HEK293 (cell line): ENCODE results near the gene ASB16.

Experiments used
- EGR2 ChIP-seq: fragments of 450-650 bp; formaldehyde crosslinking; IDR thresholded peaks from 2 replicates; pipeline ENCODE4 v1.5.1; 2016; ENCODE audit warnings: low read depth, missing biosample characterization, missing genetic modification characterization
- GLI4 ChIP-seq: fragments of 450-650 bp; formaldehyde crosslinking; IDR thresholded peaks from 2 replicates; pipeline ENCODE4 v1.5.1; 2016; ENCODE audit warnings: missing biosample characterization, missing genetic modification characterization
- HOXC10 ChIP-seq: sonication (generic); formaldehyde crosslinking; IDR thresholded peaks from 2 replicates; pipeline ENCODE4 v1.8.1; 2023; ENCODE audit warnings: mild to moderate bottlenecking, missing genetic modification reagents
- OSR2 ChIP-seq: fragments of 450-650 bp; formaldehyde crosslinking; IDR thresholded peaks from 2 replicates; pipeline ENCODE4 v1.5.1; 2016; ENCODE audit warnings: missing biosample characterization, missing genetic modification characterization
- SALL2 ChIP-seq: fragments of 450-650 bp; formaldehyde crosslinking; IDR thresholded peaks from 2 replicates; pipeline ENCODE4 v1.5.0; 2017; ENCODE audit warnings: missing biosample characterization, mild to moderate bottlenecking, missing genetic modification characterization, borderline replicate concordance
- SP7 ChIP-seq: fragments of 450-650 bp; formaldehyde crosslinking; IDR thresholded peaks from 2 replicates; pipeline ENCODE4 v1.5.1; 2016; ENCODE audit warnings: missing biosample characterization, missing genetic modification characterization
- WT1 ChIP-seq: fragments of 450-650 bp; formaldehyde crosslinking; IDR thresholded peaks from 2 replicates; pipeline ENCODE4 v1.5.1; 2016; ENCODE audit warnings: missing biosample characterization, missing genetic modification characterization
- YY2 ChIP-seq: fragments of 450-650 bp; formaldehyde crosslinking; IDR thresholded peaks from 2 replicates; pipeline ENCODE4 v1.5.1; 2016; ENCODE audit warnings: missing biosample characterization, missing genetic modification characterization
- ZBTB20 ChIP-seq: fragments of 450-650 bp; formaldehyde crosslinking; IDR thresholded peaks from 2 replicates; pipeline ENCODE4 v1.5.1; 2016; ENCODE audit warnings: missing biosample characterization, missing genetic modification characterization
- ZBTB21 ChIP-seq: fragments of 450-650 bp; formaldehyde crosslinking; IDR thresholded peaks from 2 replicates; pipeline ENCODE4 v1.5.1; 2017; ENCODE audit warnings: missing biosample characterization, missing genetic modification characterization
- ZBTB48 ChIP-seq: fragments of 450-650 bp; formaldehyde crosslinking; IDR thresholded peaks from 2 replicates; pipeline ENCODE4 v1.5.1; 2016; ENCODE audit warnings: missing biosample characterization, missing genetic modification characterization
- ZFP37 ChIP-seq: fragments of 450-650 bp; formaldehyde crosslinking; IDR thresholded peaks from 2 replicates; pipeline ENCODE4 v1.5.1; 2016; ENCODE audit warnings: missing biosample characterization, missing genetic modification characterization
- ZNF10 ChIP-seq: fragments of 450-650 bp; formaldehyde crosslinking; IDR thresholded peaks from 2 replicates; pipeline ENCODE4 v1.5.1; 2017; ENCODE audit warnings: missing biosample characterization, missing genetic modification characterization
- ZNF16 ChIP-seq: fragments of 450-650 bp; formaldehyde crosslinking; IDR thresholded peaks from 2 replicates; pipeline ENCODE4 v1.5.1; 2016; ENCODE audit warnings: low read depth, missing biosample characterization, missing genetic modification characterization
- ZNF184 ChIP-seq: fragments of 450-650 bp; IDR thresholded peaks from 2 replicates; pipeline ENCODE4 v1.5.1; 2018; ENCODE audit warnings: missing biosample characterization, mild to moderate bottlenecking, missing genetic modification characterization
- ZNF214 ChIP-seq: fragments of 450-650 bp; formaldehyde crosslinking; IDR thresholded peaks from 2 replicates; pipeline ENCODE4 v1.5.1; 2017; ENCODE audit warnings: missing biosample characterization, mild to moderate bottlenecking, missing genetic modification characterization, borderline replicate concordance
- ZNF24 ChIP-seq: fragments of 450-650 bp; formaldehyde crosslinking; IDR thresholded peaks from 2 replicates; pipeline ENCODE4 v1.5.1; 2016; ENCODE audit warnings: missing biosample characterization, missing genetic modification characterization
- ZNF292 ChIP-seq: fragments of 450-650 bp; formaldehyde crosslinking; IDR thresholded peaks from 2 replicates; pipeline ENCODE4 v1.5.1; 2016; ENCODE audit warnings: low read depth, missing biosample characterization, missing genetic modification characterization, borderline replicate concordance
- ZNF335 ChIP-seq: fragments of 450-650 bp; formaldehyde crosslinking; conservative IDR thresholded peaks from 2 replicates; pipeline ENCODE4 v1.5.1; 2016; ENCODE audit warnings: missing biosample characterization, missing genetic modification characterization
- ZNF341 ChIP-seq: fragments of 450-650 bp; formaldehyde crosslinking; IDR thresholded peaks from 2 replicates; pipeline ENCODE4; 2016; ENCODE audit warnings: low read depth, missing biosample characterization, missing genetic modification characterization
- ZNF350 ChIP-seq: fragments of 450-650 bp; formaldehyde crosslinking; IDR thresholded peaks from 2 replicates; pipeline ENCODE4 v1.5.0; 2017; ENCODE audit warnings: missing biosample characterization, mild to moderate bottlenecking, missing genetic modification characterization
- ZNF366 ChIP-seq: fragments of 450-650 bp; formaldehyde crosslinking; conservative IDR thresholded peaks from 2 replicates; pipeline ENCODE4 v1.5.1; 2016; ENCODE audit warnings: missing biosample characterization, missing genetic modification characterization
- ZNF404 ChIP-seq: fragments of 450-650 bp; formaldehyde crosslinking; IDR thresholded peaks from 2 replicates; pipeline ENCODE4 v1.5.1; 2017; ENCODE audit warnings: missing biosample characterization, missing genetic modification characterization
- ZNF423 ChIP-seq: fragments of 450-650 bp; formaldehyde crosslinking; IDR thresholded peaks from 2 replicates; pipeline ENCODE4 v1.5.1; 2016; ENCODE audit warnings: missing biosample characterization, missing genetic modification characterization
- ZNF529 ChIP-seq: fragments of 450-650 bp; formaldehyde crosslinking; IDR thresholded peaks from 2 replicates; pipeline ENCODE4 v1.5.1; 2017; ENCODE audit warnings: missing genetic modification characterization, missing biosample characterization; ENCODE audit not compliant: insufficient replicate concordance
- ZNF530 ChIP-seq: fragments of 450-650 bp; formaldehyde crosslinking; IDR thresholded peaks from 2 replicates; pipeline ENCODE4 v1.5.1; 2016; ENCODE audit warnings: low read depth, missing biosample characterization, missing genetic modification characterization
- ZNF585B ChIP-seq: fragments of 450-650 bp; formaldehyde crosslinking; IDR thresholded peaks from 2 replicates; pipeline ENCODE4 v1.5.1; 2016; ENCODE audit warnings: missing biosample characterization, missing genetic modification characterization
- ZNF629 ChIP-seq: fragments of 450-650 bp; formaldehyde crosslinking; IDR thresholded peaks from 2 replicates; pipeline ENCODE4 v1.5.1; 2017; ENCODE audit warnings: missing biosample characterization, missing genetic modification characterization
- ZNF658 ChIP-seq: fragments of 450-650 bp; formaldehyde crosslinking; IDR thresholded peaks from 2 replicates; pipeline ENCODE4; 2016; ENCODE audit warnings: missing biosample characterization, missing genetic modification characterization
- ZNF791 ChIP-seq: fragments of 450-650 bp; formaldehyde crosslinking; IDR thresholded peaks from 2 replicates; pipeline ENCODE4 v1.5.1; 2016; ENCODE audit warnings: missing biosample characterization, missing genetic modification characterization
- TF ChIP-seq, protein P1 (sequence below): fragments of 450-650 bp; formaldehyde crosslinking; IDR thresholded peaks from 2 replicates; pipeline ENCODE4 v1.5.1; 2017; ENCODE audit warnings: missing biosample characterization, missing genetic modification characterization
- TF ChIP-seq, protein P2 (sequence below): fragments of 450-650 bp; formaldehyde crosslinking; IDR thresholded peaks from 2 replicates; pipeline ENCODE4 v1.5.1; 2016; ENCODE audit warnings: missing biosample characterization, missing genetic modification characterization

ASB16 gene

DNA sequence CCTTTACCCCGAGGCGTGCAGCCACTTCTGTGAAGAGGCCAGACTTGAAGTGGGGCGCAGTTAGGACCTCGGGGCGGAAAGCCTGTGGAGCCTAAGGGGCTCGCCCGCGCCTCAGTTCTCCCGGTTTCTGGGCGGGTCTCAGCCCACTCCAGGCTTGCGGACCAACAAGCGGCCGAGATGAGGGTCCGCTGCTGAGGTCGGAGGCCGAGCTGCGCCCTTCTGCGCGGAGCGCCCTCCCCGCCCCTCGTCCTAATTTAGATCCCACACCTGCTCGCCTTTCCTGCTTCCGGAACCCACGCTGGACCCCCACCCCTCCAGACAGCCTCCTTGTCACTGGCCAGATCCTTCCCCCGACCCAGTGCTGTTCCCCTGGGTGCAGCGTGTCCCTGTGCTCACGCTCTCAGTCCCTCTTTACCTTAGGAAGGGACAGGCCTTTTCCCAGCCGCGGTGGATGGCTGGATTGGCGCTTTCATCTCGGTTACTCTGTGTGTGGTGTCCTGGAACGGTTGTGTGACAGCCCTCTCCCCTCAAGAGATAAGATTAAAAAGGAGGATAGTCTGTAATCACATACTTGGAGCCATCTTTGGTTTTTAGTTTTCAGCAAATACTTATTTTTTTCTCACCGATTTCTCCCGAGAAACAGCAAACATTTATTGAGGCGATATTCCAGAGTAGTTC lies 30.1 kb downstream of the ASB16 start (continued):
- no peak for TF ChIP-seq WT1
- peak; percentile 46; the same call in 1 of the 2 replicates for TF ChIP-seq SP7 (tag by site-specific recombination)
- no peak for TF ChIP-seq ZNF350 (tag by site-specific recombination)
- TF ChIP-seq GLI4 = 0 out of 2 replicates have a peak, but pooled peaks have one; percentile 18
- no peak for TF ChIP-seq ZNF366 (tag by site-specific recombination)
- TF ChIP-seq, protein P1, sequence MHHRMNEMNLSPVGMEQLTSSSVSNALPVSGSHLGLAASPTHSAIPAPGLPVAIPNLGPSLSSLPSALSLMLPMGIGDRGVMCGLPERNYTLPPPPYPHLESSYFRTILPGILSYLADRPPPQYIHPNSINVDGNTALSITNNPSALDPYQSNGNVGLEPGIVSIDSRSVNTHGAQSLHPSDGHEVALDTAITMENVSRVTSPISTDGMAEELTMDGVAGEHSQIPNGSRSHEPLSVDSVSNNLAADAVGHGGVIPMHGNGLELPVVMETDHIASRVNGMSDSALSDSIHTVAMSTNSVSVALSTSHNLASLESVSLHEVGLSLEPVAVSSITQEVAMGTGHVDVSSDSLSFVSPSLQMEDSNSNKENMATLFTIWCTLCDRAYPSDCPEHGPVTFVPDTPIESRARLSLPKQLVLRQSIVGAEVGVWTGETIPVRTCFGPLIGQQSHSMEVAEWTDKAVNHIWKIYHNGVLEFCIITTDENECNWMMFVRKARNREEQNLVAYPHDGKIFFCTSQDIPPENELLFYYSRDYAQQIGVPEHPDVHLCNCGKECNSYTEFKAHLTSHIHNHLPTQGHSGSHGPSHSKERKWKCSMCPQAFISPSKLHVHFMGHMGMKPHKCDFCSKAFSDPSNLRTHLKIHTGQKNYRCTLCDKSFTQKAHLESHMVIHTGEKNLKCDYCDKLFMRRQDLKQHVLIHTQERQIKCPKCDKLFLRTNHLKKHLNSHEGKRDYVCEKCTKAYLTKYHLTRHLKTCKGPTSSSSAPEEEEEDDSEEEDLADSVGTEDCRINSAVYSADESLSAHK (tag by site-specific recombination) = no peak
- no peak for TF ChIP-seq ZNF214
- TF ChIP-seq ZNF791 (tag by site-specific recombination) = no peak
- TF ChIP-seq ZBTB21 (tag by site-specific recombination) = no peak
- TF ChIP-seq ZNF629 (tag by site-specific recombination) = 0 out of 2 replicates have a peak, but pooled peaks have one; percentile 14
- TF ChIP-seq ZFP37 (tag by site-specific recombination) = no peak
- no peak for TF ChIP-seq YY2 (tag by site-specific recombination)
- TF ChIP-seq ZBTB20 = peak; percentile 44; the same call in 1 of the 2 replicates
- TF ChIP-seq ZNF10 (tag by site-specific recombination) = no peak
- TF ChIP-seq ZNF658 (tag by site-specific recombination) = no peak
- TF ChIP-seq ZNF184 (tag by site-specific recombination) = no peak
- TF ChIP-seq, protein P2, sequence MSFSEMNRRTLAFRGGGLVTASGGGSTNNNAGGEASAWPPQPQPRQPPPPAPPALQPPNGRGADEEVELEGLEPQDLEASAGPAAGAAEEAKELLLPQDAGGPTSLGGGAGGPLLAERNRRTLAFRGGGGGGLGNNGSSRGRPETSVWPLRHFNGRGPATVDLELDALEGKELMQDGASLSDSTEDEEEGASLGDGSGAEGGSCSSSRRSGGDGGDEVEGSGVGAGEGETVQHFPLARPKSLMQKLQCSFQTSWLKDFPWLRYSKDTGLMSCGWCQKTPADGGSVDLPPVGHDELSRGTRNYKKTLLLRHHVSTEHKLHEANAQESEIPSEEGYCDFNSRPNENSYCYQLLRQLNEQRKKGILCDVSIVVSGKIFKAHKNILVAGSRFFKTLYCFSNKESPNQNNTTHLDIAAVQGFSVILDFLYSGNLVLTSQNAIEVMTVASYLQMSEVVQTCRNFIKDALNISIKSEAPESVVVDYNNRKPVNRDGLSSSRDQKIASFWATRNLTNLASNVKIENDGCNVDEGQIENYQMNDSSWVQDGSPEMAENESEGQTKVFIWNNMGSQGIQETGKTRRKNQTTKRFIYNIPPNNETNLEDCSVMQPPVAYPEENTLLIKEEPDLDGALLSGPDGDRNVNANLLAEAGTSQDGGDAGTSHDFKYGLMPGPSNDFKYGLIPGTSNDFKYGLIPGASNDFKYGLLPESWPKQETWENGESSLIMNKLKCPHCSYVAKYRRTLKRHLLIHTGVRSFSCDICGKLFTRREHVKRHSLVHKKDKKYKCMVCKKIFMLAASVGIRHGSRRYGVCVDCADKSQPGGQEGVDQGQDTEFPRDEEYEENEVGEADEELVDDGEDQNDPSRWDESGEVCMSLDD (tag by site-specific recombination) = peak; percentile 76
- peak; percentile 50; the same call in 1 of the 2 replicates for TF ChIP-seq EGR2 (tag by site-specific recombination)
- TF ChIP-seq ZNF24 = peak; percentile 41; the same call in 1 of the 2 replicates
- no peak for TF ChIP-seq ZNF585B (tag by site-specific recombination)
- TF ChIP-seq ZNF335 = peak; percentile 82
- TF ChIP-seq ZNF292 (tag by site-specific recombination) = no peak
- no peak for TF ChIP-seq ZNF404 (tag by site-specific recombination)
- TF ChIP-seq ZNF530 (tag by site-specific recombination) = no peak
- no peak; the same call in 1 of the 2 replicates for TF ChIP-seq ZBTB48 (tag by site-specific recombination)
- peak; percentile 66 for TF ChIP-seq ZNF341 (tag by site-specific recombination)
- no peak for TF ChIP-seq HOXC10 (CRISPR knock-in tag)
- TF ChIP-seq ZNF16 (tag by site-specific recombination) = no peak
- no peak for TF ChIP-seq ZNF423 (tag by site-specific recombination)
- TF ChIP-seq ZNF529 (tag by site-specific recombination) = no peak
- TF ChIP-seq SALL2 = no peak
- no peak for TF ChIP-seq OSR2
